Gastroesophageal sphincter (tissue), 4 donors: ENCODE measurements around the gene LYL1. TPM values are rescaled to one million over a fixed set of nuclear protein-coding genes. Genes with fewer than 3 reads are reported as not detected.

Experiments used
- ATAC-seq: fragments of 150-250 bp; one replicate; pipeline ENCODE4 v1.9.1; 2016; ENCODE audit warnings: mild to moderate bottlenecking, moderate library complexity
- H3K27ac ChIP-seq, 4 donors: fragments of 200-600 bp; sonication (generic) in 3 of 4; 1 replicate in 3 of 4; 2 replicates in 1 of 4; pipeline ENCODE4 v1.5.1; 2016 to 2019
- H3K27me3 ChIP-seq: fragments of 200-600 bp; sonication (generic); one replicate; pipeline ENCODE4 v1.5.1; 2019
- H3K36me3 ChIP-seq, 2 donors: fragments of 200-600 bp; sonication (generic); one replicate each; pipeline ENCODE4 v1.5.1; 2019; ENCODE audit warnings: control low read depth in 1 of 2
- H3K4me1 ChIP-seq, 3 donors: fragments of 200-600 bp; sonication (generic); 1 replicate in 2 of 3; 2 replicates in 1 of 3; pipeline ENCODE4 v1.5.1; 2016 to 2019; ENCODE audit warnings: control low read depth in 2 of 3
- H3K4me3 ChIP-seq, 2 donors: fragments of 200-600 bp; sonication (generic); one replicate each; pipeline ENCODE4 v1.5.1; 2019; ENCODE audit warnings: mild to moderate bottlenecking in 1 of 2, moderate library complexity in 1 of 2
- H3K9me3 ChIP-seq, 3 donors: fragments of 200-600 bp; sonication (generic); one replicate each; pipeline ENCODE4 v1.5.1; 2017 to 2019; ENCODE audit warnings: control low read depth in 2 of 3
- EP300 ChIP-seq: sonication (generic); formaldehyde crosslinking; IDR thresholded peaks from one replicate; pipeline ENCODE4 v1.6.1; 2017; ENCODE audit warnings: antibody characterized with exemption, mild to moderate bottlenecking
- POLR2A ChIP-seq, 2 donors: fragments of 450-650 bp; IDR thresholded peaks; one replicate each; pipeline ENCODE4 v1.6.1; 2017; ENCODE audit warnings: antibody characterized with exemption in 2 of 2, mild to moderate bottlenecking in 2 of 2, moderate library complexity in 1 of 2
- POLR2AphosphoS5 ChIP-seq: sonication (generic); formaldehyde crosslinking; IDR thresholded peaks from one replicate; pipeline ENCODE4 v1.6.1; 2017; ENCODE audit warnings: antibody characterized with exemption
- WGBS, 2 donors: methylation state at CpG; one replicate each; pipeline ENCODE4 v1.1.5; 2018; ENCODE audit warnings: low coverage in 1 of 2; 5-methylcytosine and 5-hydroxymethylcytosine counted together
- total RNA-seq, 4 donors: library from RNA; depleted of rRNA; stranded (reverse); fragments of >200 nt; gene quantifications; one replicate each; pipeline ENCODE4 v1.1.0, GENCODE V29; 2016
- TF ChIP-seq, protein P1 (sequence below), 4 experiments: fragments of 200-600 bp in 2 of 4; fragments of 450-650 bp in 2 of 4; sonication (generic) in 1 of 4; IDR thresholded peaks; one replicate each; pipeline ENCODE4 v1.5.1; 2017 to 2019; ENCODE audit warnings: antibody characterized with exemption in 4 of 4, mild to moderate bottlenecking in 2 of 4, moderate library complexity in 2 of 4

LYL1 gene
- total RNA-seq, 4 donors from 2014 or later: 9.9 to 11.8 (median 10.8) TPM

DNA sequence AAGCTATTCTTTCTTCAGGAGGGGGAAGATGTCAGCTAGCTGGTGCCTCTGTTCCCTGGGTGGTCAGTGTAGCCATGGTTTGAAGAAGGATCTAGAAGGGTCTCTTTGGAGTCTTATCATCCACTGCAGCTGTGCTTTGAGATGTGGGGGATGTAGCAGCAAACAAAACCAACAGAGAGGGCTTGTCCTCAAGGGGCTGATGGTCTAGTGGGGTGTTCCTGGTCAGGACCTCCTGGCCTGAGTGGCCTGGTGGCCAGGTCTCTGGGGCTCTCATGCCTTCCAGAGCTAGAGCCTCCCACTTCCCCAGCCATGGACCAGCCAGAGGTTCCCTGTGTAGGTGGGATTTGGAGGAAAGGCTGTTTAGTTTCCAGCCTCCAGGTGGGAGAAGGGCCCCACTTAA lies 40.3 kb downstream of the LYL1 start:
- ATAC-seq: no peak
- TF ChIP-seq, protein P1, sequence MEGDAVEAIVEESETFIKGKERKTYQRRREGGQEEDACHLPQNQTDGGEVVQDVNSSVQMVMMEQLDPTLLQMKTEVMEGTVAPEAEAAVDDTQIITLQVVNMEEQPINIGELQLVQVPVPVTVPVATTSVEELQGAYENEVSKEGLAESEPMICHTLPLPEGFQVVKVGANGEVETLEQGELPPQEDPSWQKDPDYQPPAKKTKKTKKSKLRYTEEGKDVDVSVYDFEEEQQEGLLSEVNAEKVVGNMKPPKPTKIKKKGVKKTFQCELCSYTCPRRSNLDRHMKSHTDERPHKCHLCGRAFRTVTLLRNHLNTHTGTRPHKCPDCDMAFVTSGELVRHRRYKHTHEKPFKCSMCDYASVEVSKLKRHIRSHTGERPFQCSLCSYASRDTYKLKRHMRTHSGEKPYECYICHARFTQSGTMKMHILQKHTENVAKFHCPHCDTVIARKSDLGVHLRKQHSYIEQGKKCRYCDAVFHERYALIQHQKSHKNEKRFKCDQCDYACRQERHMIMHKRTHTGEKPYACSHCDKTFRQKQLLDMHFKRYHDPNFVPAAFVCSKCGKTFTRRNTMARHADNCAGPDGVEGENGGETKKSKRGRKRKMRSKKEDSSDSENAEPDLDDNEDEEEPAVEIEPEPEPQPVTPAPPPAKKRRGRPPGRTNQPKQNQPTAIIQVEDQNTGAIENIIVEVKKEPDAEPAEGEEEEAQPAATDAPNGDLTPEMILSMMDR (IDR thresholded peaks at IDR 0.05): no peak
- TF ChIP-seq POLR2AphosphoS5 (no peak), POLR2A (IDR thresholded peaks at IDR 0.05) (no peak), EP300 (no peak)
- Histone ChIP-seq H3K9me3 (no peaks in the 10 kb centered on the region), H3K4me1 (peaks cover 24 to 100% (median 93%) of the 10 kb centered on the region in 3 donors), H3K27ac (peak overlapping the region in 3 of 4 donors; percentile 69 to 98 (median 95)), H3K4me3 (no peak overlapping the region), H3K27me3 (no peaks in the 10 kb centered on the region), H3K36me3 (no peaks in the 10 kb centered on the region)

DNA sequence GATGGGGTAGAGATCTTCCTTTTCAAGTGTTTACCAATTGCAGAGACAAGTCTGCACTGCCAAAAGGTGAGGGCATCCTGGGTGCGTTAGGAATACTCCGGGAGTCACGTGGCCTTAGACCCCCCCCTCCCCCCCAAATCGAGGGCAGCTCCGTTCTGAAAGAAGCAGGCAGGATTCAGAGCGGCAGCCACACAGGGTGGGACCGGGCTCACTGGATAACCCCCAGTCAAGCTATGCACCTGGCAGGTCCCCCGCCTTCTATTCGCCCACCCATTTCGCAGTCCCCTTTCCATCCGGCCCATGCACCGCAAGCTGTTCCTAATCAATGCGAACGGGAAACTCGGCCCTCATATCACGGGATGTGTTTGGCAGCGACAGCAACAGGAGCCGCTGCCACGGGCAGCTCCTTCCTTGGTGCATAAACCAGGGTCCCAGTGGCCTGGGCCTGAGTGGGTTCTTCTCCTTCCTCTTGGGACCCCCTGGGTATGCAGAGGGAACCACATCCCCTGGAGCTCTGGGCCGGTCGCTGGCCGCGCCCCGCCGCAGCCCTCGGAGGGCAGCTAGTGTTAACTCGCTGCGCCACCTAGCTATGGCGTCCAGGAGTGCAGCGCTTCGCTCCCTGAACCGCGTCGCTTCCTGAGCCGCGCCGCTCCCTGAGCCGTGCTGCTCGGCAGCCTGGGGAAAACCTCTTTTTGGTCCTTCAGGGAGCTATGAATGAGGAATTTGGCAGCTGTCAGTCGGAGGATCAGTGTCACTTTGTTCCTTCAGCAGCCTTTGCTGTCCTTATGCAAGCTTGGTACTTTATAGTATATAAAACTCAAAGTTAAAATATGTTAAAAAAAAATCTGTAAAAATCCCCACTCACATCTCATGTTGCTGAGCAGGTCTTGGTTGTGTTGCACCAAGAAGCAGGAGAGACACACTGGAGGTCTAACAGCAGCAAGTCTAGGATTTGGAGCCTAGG lies 41.4 kb downstream of the LYL1 start:
- TF ChIP-seq EP300 (no peak), POLR2A (IDR thresholded peaks at IDR 0.05) (no peak), POLR2AphosphoS5 (peak; percentile 65)
- TF ChIP-seq, protein P1 (IDR thresholded peaks at IDR 0.05): peak in 3 of 4 experiments; percentile 97 to 99 (median 98)
- 2 to 7% methylated on average over 3 to 13 of the region's 40 CpGs for WGBS, 2 donors
- peaks cover 34 to 100% (median 94%) of the 10 kb centered on the region in 3 donors for H3K4me1 ChIP-seq

DNA sequence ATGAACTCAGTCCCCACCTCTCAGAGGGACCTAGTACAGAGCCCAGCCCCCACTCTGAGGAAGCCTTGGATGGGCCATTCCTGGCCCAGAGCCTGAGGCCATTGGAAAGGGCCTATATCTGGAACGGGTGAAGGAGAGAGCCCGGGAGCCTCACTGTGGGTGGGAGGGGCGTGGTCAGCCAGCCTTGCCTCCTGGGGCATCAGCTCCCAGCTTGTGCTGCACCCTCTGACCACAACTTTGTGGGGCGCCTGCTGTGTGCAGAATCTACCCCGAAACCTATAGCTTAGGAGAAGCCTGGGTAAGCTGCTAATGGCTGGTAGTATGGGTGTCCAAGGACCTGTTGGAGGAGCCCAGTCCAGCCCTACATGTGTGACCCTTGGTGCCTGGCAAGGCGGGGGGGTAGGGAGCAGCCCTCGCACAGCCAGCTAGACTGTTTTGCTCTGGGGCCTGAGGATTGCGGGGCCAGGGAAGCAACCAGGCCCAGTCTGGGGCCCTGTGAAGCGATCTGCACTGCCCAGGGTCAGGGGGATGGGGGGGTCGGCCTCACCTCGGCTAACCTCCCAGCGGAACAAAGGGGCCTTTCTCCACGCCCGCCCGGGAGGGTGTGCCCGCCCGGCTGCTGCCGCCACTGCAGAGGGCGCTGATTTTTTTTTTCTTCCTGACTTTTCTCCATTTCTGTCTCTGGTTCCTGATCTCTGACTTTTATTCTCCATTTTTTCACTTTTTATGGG lies 42.3 kb downstream of the LYL1 start:
- no peaks in the 10 kb centered on the region for H3K36me3 ChIP-seq
- no peak for ATAC-seq
- peak overlapping the region; percentile 43 to 98 (median 84) for H3K27ac ChIP-seq
- H3K9me3 ChIP-seq: no peaks in the 10 kb centered on the region
- H3K27me3 ChIP-seq: no peaks in the 10 kb centered on the region
- TF ChIP-seq, protein P1 (IDR thresholded peaks at IDR 0.05): no peak
- TF ChIP-seq POLR2AphosphoS5 (no peak), EP300 (no peak), POLR2A (IDR thresholded peaks at IDR 0.05) (no peak)
- H3K4me1 ChIP-seq: peaks cover 42 to 100% (median 92%) of the 10 kb centered on the region in 3 donors
- peak overlapping the region in 1 of 2 donors; percentile 51 for H3K4me3 ChIP-seq
- WGBS, 2 donors: 9% methylated on average over 11 of the region's 19 CpGs; no CpG with 5 or more reads in 1 of the 2 donors

More for the DNA sequence above, 41.4 kb downstream of the LYL1 start:
- peak; percentile 80 for ATAC-seq
- Histone ChIP-seq H3K4me3 (peak overlapping the region; percentile 1 to 51), H3K27me3 (no peaks in the 10 kb centered on the region), H3K36me3 (no peaks in the 10 kb centered on the region), H3K27ac (peak overlapping the region; percentile 43 to 98 (median 84)), H3K9me3 (no peaks in the 10 kb centered on the region)

DNA sequence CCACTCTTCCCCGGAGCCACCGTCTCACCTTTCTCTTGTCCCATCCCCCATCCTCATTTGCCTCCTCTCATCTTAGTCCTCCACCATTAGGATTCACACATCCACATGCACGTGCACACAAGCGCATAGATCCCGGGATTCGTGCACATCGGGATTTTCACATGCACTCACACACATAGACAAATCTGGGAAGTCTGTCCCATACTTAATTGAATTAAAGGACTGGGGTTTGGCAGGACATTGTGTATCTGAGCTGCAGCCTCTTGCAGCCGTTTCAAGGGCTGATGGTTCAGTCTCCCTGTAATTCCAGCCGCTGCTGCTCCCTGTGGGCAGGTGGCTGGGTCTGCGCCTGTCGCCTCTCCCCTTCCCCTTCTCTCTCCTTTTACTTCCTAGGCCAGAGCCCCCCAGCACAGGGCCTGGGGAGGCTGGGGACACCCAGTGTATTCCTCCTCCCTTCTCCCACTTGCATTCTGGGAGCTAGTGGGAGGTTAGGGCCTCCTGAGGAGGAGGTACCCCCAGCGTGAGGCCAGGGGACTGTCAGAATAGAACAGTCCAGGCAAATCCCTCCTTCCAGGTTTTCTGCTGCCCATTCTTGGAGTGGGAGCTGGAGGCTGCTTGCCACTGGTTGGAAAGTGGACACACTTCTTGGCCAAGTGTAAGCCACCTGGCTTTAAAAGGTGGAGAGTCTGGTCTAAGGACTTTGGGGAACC lies 43.6 kb downstream of the LYL1 start:
- 35 to 47% methylated on average over 6 to 7 of the region's 12 CpGs for WGBS, 2 donors
- Histone ChIP-seq H3K27ac (peak overlapping the region; percentile 44 to 98 (median 90)), H3K4me3 (no peak overlapping the region), H3K4me1 (peaks cover 52 to 100% (median 94%) of the 10 kb centered on the region in 3 donors), H3K27me3 (no peaks in the 10 kb centered on the region), H3K9me3 (no peaks in the 10 kb centered on the region), H3K36me3 (no peaks in the 10 kb centered on the region)
- TF ChIP-seq POLR2AphosphoS5: no peak
- TF ChIP-seq, protein P1 (IDR thresholded peaks at IDR 0.05): peak in 2 of 4 experiments; percentile 28 to 39
- no peak for ATAC-seq
